ENCODE results near the gene FN3K.

FN3K gene

DNA sequence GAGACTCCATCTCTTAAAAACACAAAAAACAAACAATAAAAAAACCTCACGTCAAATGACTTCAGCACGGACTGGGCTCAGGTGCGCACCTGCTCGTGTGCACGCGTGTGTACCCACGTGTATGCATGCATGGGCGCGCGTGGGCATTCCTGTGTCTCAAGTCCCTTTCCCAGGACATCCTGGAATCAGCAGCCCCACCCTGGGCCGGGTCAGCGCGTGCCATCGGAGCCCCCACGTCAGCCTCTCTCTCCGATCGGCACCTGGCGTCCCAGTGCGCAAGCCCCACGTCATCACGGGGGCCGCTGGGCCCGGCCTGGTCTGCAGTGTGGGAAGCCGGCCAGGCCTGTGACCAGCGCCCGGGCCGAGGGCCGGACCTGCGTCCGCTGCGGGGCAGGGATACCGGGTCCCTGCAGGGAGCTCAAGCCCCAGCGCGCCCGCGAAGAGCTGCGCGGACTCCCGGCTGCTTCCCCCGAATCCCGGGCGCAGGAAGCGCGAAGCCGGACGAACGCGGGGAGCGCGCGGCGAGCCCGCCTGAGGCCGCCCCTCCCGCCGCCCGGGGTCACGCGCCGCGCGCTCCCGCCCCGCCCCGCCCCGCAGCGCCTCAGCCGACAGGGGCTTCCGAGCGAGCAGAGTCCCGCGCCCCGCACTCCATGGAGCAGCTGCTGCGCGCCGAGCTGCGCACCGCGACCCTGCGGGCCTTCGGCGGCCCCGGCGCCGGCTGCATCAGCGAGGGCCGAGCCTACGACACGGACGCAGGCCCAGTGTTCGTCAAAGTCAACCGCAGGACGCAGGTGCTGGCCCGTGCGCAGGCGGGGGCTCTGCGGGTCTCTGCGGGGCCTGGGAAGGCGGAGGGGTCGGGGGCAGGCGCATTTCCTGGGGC, at the start of gene FN3K:
TSS of gene FN3K (plus strand) at position 629 of the 880 bp plus-strand sequence. CDS start at position 651, 22 bp downstream.
- in situ Hi-C loops (cut with MboI; ENCODE audit: low sequenced_read_pairs), result no loop called here

DNA sequence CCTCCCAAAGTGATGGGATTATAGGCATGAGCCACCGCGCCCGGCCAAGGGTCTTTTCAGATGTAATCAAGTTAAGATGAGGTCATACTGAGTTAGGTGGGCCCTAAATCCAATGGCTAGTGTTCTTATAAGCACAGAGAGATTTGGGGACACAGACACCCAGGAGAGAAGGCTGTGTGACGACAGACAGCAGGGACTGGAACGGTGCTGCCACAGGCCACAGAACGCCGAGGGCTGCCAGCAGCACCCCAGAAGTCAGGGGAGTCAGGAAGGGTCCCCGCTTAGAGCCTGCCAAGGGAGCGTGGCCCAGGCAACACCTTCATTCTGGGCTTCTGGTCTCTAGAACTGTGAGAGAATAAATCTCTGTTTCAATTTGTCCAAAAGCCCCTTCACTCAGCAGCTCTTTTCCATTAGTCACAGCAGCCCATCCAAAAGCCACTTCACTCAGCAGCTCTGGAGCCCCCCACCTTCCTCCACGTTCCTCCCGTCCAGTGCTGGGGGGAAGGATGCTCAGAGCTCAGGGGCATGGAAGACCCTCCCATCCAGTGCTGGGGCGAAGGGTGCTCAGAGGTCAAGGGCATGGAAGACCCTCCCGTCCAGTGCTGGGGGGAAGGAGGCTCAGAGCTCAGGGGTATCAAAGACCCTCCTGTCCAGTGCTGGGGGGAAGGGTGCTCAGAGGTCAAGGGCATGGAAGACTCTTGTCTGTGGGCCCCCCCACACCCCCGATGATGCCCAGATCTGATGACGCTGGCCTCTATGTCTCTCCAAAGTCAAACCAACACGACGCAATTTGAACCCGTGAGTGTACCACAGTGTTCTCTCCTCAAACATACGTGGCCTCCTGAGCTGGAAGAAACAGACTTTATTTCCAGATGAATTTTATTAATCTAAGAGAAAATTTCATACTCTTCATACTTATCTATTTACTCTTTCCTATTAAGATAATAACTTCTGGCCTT, 48.8 kb upstream of the FN3K start:
- in situ Hi-C loops (cut with MboI; ENCODE audit: low sequenced_read_pairs), result no loop called here

DNA sequence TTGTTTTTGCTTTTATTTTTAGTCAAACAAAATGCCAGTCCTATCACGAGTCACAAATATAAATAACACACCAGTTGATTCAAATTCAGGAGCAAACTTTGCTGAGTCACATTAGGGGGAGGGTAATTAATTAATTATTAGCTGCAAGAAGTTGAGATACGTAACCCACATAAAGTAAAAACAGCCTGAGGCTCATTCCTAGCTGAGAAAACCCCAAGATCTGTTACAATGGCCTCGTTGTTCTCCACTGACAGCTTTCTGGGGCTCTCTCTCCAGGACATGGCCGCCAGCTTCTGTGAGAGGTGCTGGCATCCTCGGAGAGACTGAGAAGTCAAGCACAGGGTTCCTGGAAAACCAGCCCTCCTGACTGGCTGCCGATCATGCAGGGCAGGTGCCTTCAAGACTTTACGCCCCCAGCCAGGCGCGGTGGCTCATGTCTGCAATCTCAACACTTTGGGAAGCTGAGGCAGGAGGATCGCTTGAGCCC, 48.0 kb upstream of the FN3K start:
- in situ Hi-C loops (cut with MboI; ENCODE audit: low sequenced_read_pairs), result no loop called here

DNA sequence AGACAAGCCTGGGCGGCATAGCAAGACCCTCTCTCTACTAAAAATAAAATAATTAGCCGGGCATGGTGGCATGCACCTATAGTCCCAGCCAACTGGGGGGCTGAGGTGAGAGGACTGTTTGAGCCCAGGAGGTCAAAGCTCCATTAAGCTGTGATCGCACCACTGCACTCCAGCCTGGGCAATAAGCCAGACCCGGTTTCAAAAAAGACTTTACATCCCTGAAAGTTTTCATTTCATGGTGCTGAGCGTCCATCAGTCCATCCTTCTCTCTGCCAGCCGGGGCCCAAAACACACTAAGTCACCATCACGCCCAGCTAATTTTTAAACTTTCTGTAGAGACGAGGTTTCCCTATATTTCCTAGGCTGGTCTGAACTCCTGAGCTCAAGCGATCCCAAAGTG, 47.5 kb upstream of the FN3K start:
- in situ Hi-C loops (cut with MboI; ENCODE audit: low sequenced_read_pairs), result no loop called here

DNA sequence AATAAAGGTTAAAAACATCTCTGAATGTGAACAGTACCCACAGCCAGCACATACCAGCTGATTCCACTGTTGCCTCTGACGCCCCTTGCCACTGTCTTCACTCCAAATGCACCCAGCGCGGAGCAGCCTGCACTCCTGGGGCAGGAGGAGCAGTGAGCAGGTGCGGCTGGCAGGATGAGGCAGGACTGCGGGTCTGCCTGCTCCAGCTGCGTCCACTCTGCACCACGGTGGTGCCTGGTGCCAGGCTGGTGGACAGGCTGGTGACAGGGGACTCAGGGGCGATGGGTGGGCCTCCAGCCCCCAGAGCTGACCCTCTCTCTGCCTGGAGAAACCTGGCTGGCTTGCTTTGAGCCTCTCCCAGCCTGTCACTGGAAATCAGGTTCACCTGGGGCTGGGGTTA, 46.3 kb upstream of the FN3K start:
- in situ Hi-C loops (cut with MboI; ENCODE audit: low sequenced_read_pairs), result no loop called here

DNA sequence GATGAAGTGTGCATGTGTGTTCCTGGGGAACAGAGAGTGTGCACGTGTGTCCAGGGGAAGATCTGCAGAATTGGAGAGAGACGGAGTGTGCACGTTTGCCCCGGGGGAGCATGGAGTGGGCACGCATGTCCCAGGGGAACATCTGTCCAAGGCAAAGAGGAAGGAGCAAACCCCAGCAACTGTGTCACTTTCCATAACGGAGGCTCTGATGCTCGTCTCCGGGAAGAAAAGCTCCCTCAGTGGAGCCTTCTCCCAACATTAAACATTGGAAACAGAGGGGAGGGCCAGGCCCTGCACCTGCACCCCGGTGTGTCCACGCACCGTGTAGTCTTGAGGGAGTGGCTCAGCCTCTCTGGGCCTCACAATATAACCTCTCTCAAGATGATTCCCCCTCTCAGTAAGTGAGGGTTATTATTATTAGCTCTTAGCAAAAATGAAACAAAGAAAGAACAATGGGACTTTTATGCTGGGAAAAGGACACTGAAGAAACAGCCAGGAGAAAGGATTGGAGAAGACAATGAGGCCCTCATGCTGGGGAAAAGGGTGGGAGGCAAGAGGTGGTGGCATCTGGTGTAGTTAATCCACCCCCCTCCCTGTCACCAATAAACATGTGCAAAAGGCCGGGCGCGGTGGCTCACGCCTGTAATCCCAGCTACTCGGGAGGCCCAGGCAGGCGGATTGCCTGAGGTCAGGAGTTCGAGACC, 44.5 kb upstream of the FN3K start:
- in situ Hi-C loops (cut with MboI; ENCODE audit: low sequenced_read_pairs), result no loop called here

DNA sequence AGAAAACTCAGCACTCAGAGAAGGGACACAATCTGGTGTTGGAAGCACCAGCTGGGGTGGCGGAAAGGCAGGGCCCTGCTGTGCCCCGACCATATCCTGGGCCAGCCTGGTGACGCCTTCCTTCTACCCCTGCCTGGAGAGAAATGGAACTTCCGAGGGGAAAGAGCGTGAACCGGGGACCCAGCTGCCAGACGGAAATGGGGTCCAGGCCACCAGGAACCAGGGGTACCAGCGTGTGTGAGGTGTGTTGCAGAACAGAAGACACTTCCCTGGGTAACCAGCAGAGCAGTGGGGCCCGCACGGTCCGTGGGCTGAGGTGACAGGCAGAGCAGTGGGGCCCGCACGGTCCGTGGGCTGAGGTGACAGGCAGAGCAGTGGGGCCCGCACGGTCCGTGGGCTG, 43.7 kb upstream of the FN3K start:
- in situ Hi-C loops (cut with MboI; ENCODE audit: low sequenced_read_pairs), result no loop called here

DNA sequence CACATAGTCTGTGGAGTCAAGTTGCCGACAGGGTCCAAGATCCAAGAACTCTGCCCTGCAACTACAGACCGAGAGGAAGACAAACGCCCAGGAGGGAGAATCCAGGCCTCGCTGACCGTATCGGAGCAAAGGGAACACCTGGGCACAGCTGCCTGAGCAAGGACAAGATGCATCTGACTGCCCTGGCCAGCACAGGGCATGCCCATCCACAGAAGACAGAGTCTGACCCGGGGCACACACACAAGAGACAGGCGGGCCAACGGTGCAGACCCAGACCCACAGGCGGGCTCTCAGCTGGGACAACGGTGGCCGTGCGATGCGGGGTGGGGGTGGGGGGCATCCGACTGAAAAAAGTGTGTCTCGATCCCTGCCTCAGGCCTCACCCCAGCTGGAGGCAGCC, 43.1 kb upstream of the FN3K start:
- in situ Hi-C loops (cut with MboI; ENCODE audit: low sequenced_read_pairs), result no loop called here

DNA sequence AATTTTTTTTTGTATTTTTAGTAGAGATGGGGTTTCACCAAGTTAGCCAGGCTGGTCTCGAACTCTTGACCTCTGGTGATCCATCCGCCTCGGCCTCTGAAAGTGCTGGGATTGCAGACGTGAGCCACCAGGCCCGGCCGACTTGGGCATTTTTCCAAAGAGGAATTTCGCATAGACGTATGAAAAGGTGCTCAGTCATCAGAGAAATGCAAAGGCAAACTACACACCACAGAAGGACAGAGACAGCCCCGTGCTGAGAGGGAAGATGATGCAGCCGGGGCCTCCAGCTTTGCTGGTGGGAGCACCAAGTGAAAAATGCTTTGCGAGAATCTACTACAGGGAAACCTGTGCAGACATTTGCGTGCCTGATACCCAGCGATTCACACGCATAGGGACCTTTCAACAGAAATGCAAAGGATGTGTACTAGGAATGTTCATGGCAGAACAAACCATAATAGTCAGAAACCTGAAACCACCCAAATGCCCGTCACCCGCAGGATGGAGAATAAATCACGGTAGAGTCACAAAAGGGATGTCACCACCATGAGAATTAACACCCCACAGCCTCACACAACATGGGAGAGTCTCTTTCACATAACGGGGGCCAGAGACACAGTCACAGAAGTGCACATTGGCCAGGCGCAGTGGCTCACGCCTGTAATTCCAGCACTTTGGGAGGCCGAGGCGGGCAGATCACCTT, 42.1 kb upstream of the FN3K start:
- in situ Hi-C loops (cut with MboI; ENCODE audit: low sequenced_read_pairs), result no loop called here

DNA sequence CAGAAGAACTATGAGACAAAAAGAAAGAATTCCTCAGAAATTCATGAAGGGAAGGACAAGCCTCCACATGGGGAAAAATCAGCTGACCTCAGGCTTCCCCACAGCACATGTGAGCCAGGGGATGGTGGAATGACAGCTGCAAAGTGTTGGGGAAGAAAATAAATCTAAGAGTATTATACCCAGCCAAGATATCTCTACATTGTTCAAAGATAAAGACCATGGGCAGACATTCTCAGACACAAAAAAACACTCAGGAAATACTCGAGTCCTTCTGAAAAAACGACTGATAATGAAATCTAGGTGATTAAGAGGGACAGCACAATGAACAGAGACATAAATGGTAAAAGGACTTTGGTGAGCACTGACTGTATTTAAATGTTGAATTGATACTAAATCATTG, 40.8 kb upstream of the FN3K start:
- in situ Hi-C loops (cut with MboI; ENCODE audit: low sequenced_read_pairs), result no loop called here

DNA sequence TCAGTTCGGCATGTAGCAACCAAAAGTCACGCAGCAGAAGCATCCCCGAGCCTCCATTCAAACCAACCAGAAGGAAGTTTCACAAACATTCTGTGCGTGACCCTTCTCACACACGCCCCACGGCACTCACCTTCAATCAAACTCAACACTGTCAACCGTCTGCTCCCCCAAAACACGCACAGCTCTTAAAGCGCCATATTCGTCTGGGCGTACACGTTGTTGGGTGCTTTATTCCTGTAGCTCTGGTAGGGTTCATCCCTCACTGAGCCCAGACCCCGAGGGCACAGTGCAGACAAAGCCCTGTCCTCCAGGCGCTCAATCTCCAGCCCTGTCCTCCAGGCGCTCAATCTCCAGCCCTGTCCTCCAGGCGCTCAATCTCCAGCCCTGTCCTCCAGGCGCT, 39.2 kb upstream of the FN3K start:
- in situ Hi-C loops (cut with MboI; ENCODE audit: low sequenced_read_pairs), result no loop called here

DNA sequence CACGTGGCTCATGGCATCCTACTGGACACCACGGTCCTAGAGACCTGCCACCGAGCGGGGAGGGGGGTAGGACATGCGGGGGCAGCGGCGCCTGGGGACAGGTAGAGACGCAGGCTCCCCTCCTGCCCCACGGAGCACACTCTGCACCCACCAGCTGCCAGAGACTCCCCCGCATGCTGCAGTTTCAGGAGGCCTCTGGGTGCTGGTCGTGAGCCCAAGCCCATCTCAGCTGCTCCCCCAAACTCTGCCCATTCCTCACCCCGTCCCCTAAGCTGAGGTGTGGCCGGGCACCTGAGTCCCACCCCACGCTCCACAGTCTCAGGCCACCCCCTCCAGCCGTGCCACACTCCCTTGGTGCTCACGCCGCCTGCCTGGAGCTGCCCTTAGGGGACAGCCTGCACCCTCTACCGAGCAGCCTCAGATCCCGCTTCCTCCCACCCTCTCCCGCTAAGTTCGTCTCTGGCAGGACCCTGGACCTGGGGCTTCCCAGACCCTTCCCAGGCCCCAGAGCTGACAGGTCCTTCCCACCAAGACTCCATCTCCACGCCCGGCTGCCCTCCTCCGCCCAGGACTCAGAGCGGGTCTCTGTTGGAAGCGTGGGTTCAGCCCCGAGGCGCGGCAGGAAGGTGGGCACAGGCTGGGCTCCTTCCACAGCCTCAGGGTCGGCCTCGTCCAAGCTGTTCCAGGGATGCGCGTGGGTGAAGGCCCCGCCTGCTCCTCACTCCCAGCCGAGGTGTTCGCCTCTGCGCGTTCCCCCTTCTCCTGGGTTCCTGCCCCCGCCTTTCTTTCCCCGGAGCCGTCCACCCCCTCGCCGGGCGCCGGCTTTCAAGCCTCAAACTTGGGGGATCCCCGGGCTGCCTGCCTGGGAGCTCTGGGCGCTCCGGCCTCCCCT, 38.3 kb upstream of the FN3K start:
- in situ Hi-C loops (cut with MboI; ENCODE audit: low sequenced_read_pairs), result no loop called here

DNA sequence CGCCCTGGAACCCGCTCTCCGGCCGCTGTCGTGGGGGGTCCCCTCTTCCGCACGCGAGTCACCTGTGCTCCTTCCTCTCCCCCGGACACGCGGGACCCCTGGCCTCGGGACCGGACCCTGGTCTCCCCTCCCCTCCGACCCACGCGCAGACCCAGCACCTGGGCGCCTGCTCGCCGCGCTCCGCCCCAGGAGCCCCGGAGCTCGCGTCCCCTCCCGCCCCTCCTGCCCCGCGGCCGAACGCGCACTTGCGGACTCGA, 37.7 kb upstream of the FN3K start:
- in situ Hi-C loops (cut with MboI; ENCODE audit: low sequenced_read_pairs), result no loop called here

DNA sequence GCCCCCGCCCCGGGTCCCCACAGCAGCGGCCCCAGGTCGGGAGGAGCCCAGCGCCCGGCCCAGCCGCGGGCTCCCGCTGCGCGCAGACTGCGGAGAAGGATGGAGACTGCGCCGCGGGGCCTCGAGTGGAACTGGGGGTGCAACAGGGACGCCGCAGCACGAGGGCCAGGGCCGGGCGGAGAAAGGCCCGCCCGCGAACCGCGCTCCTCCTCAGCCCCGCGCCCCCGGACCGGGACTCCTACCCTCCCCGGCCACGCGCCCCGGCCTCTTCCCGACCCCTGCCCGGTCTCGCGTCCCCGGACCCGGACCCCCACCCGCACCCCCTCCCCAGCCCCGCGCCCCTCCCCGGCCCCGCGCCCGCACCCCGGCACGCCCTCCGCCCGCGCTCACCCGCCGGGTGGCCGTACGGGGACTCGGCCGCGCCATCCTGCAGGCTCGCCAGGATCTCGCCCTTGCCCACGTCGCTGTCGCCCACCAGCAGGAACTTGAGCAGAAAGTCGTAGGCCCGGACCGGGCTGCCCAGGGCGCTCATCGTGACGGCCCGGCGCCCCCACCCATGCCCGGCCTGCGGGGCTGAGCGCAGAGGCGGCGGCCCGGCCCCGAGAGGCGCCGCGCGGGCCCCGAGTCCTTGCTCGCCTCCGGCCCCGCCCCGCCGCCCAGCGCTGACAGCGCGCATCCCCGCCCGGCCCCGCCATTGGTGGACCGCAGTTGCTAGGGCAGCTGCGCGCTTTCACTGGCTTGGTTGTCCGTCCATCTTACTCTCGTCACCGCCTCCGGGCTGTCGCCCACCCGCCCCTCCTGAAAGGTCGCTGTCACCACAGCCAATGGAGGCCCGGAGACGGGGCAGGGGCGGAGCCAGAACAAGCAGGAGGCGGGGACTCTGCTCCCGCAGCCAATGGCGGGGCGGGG, 37.1 kb upstream of the FN3K start, which contains the start of gene RAB40B:
TSS of gene RAB40B (minus strand) at position 634 of the 909 bp plus-strand sequence. CDS start at position 532, 102 bp downstream.
- in situ Hi-C loops (cut with MboI; ENCODE audit: low sequenced_read_pairs), result no loop called here

DNA sequence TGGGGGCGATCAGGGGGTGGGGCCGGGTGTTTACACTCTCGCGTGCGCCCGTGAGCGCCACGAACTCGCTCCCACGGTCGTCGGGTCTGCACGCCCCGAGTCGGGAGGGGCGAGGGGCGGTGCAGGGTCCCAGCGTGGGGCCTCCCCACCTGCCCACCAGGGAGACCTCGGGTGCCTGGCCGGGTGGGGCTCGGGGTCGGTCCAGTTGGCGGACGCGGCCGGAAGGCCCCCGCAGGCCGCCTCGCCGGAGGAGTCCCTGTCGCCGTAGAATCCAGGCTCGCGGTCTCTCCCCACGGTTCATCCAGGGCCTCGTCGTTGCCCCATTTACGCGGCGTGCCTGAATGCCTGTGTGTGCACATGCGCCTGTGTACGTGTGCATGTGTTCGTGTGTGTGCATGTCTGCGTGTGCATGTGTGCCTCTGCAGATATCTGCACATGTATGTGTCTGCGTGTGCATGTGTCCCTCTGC, 36.4 kb upstream of the FN3K start:
- in situ Hi-C loops (cut with MboI; ENCODE audit: low sequenced_read_pairs), result no loop called here

DNA sequence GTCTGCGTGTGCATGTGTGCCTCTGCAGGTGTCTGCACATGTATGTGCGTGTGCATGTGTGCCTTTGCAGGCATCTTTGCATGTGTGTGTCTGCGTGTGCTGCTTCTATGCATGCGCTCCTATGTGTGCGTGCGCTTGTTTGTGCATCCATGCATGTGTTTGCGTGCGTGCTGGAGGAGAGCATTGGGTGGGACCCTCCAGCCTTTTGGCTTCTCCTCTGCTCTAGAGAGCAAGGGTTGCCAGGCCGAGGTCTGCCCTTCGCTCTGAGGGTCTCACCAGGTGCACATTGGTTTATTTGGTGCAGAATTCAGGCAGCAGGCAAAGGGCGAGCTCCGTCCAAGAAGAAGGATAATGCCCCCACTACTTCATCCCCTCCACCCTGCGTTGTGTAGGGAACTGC, 35.9 kb upstream of the FN3K start:
- in situ Hi-C loops (cut with MboI; ENCODE audit: low sequenced_read_pairs), result no loop called here

DNA sequence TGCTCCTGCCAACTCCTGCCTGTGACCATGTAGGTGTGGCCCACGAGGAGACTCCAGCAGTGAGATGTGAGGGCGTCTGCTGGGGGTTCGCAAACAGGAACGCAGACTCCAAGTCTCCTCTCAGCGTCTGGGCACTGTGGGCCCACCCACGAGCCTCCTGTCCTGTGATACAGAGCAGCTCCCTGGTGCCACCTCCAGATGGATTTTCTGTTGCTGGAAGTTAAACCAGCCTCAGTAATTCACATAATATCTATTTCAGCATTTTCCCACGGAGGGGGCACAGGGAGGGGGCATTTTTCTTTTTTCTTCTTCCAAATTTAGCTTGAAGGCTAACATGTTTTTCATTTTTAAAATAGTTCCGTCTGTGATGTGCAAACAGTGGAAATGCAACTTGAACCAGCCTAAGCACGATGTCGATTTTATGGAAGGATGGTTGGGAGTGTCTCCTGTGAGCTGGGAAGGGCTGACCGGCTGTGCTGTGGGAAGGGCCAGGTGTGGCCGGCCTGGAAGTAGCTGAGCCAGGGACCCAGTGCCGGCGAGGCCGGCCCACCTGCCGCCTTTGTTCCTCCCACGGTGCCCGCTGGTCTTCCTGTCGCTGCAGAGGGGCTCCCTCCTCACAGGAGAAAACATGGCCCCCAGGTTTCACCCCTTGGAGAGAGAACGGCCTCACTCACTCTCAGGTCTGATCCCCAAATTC, 33.0 kb upstream of the FN3K start:
- in situ Hi-C loops (cut with MboI; ENCODE audit: low sequenced_read_pairs), result no loop called here
